K562 (cell line): ENCODE data around the gene IL10RB. TPM values are rescaled to one million over a fixed set of nuclear protein-coding genes. Genes with fewer than 3 reads are reported as not detected.

Experiments used
- CCNT2 ChIP-seq: IDR thresholded peaks from 2 replicates; pipeline ENCODE4 v1.6.1; 2011; ENCODE audit warnings: borderline replicate concordance, low read depth, mild to moderate bottlenecking, moderate library complexity, mixed read lengths, low read length; ENCODE audit not compliant: insufficient read length; ENCODE audit errors: extremely low read depth
- CHD4 ChIP-seq: fragments of 200-600 bp; sonication (generic); IDR thresholded peaks from 3 replicates; pipeline ENCODE4 v1.6.1; 2012; ENCODE audit warnings: low read depth, mild to moderate bottlenecking, mixed read lengths, low read length, inconsistent platforms; ENCODE audit not compliant: insufficient read depth, insufficient replicate concordance, poor library complexity, severe bottlenecking
- CREBBP ChIP-seq: IDR thresholded peaks from one replicate; pipeline ENCODE4 v1.6.1; 2012; ENCODE audit warnings: low read depth, mild to moderate bottlenecking, control low read depth, inconsistent platforms, low read length
- E2F1 ChIP-seq: sonication (generic); formaldehyde crosslinking; IDR thresholded peaks from 2 replicates; pipeline ENCODE4 v1.8.1; 2023; ENCODE audit warnings: mild to moderate bottlenecking, missing genetic modification reagents, moderate library complexity
- EP400 ChIP-seq: fragments of 450-650 bp; IDR thresholded peaks from 2 replicates; pipeline ENCODE4 v1.6.1; 2017; ENCODE audit warnings: antibody characterized with exemption, mild to moderate bottlenecking, moderate library complexity
- FOXA1 ChIP-seq: fragments of 450-650 bp; IDR thresholded peaks from 2 replicates; pipeline ENCODE4 v1.6.1; 2016; ENCODE audit warnings: mild to moderate bottlenecking, borderline replicate concordance
- HEY1 ChIP-seq: fragments of 250-450 bp; sonication (Bioruptor Pico); IDR thresholded peaks from 2 replicates; pipeline ENCODE4 v1.5.0; 2020; ENCODE audit warnings: mild to moderate bottlenecking, moderate library complexity, borderline replicate concordance
- HMG20A ChIP-seq: fragments of 450-650 bp; formaldehyde crosslinking; conservative IDR thresholded peaks from 2 replicates; pipeline ENCODE4 v1.4.0; 2020; ENCODE audit warnings: mild to moderate bottlenecking, mixed read lengths
- HNRNPK ChIP-seq: fragments of 200-400 bp; formaldehyde crosslinking; IDR thresholded peaks from one replicate; pipeline ENCODE4 v1.6.1; 2018; ENCODE audit warnings: mild to moderate bottlenecking, low read depth, low read length; ENCODE audit not compliant: poor library complexity, severe bottlenecking
- JUND ChIP-seq, 2 experiments: IDR thresholded peaks; 2 replicates in 1 of 2; 3 replicates in 1 of 2; pipeline ENCODE4 v1.6.1; 2011; ENCODE audit warnings: borderline replicate concordance in 2 of 2, low read depth in 2 of 2, low read length in 2 of 2, improper control_type of control experiment in 1 of 2, missing biosample characterization in 1 of 2, missing genetic modification characterization in 1 of 2, missing genetic modification reagents in 1 of 2
- L3MBTL2 ChIP-seq: fragments of 450-650 bp; IDR thresholded peaks from 2 replicates; pipeline ENCODE4 v1.6.1; 2016; ENCODE audit warnings: mild to moderate bottlenecking, moderate library complexity
- MAFG ChIP-seq: fragments of 450-650 bp; conservative IDR thresholded peaks from 2 replicates; pipeline ENCODE4 v1.6.1; 2016; ENCODE audit warnings: missing genetic modification characterization, missing compliant biosample characterization
- MBD1 ChIP-seq: fragments of 250-450 bp; sonication (Bioruptor Pico); IDR thresholded peaks from 2 replicates; pipeline ENCODE4 v1.8.0; 2022; ENCODE audit warnings: inconsistent platforms
- MEF2D ChIP-seq: conservative IDR thresholded peaks from 2 replicates; pipeline ENCODE4 v1.6.1; 2016; ENCODE audit warnings: low read depth, missing genetic modification characterization, missing compliant biosample characterization
- MTA1 ChIP-seq: fragments of 450-650 bp; IDR thresholded peaks from 2 replicates; pipeline ENCODE4 v1.6.1; 2017; ENCODE audit warnings: borderline replicate concordance
- MTF1 ChIP-seq: fragments of 250-450 bp; sonication (Bioruptor Pico); IDR thresholded peaks from 2 replicates; pipeline ENCODE4 v1.9.0; 2021; ENCODE audit warnings: moderate library complexity, mild to moderate bottlenecking, inconsistent platforms, borderline replicate concordance
- NR2F6 ChIP-seq: fragments of 450-650 bp; formaldehyde crosslinking; IDR thresholded peaks from 2 replicates; pipeline ENCODE4 v1.4.0; 2020; ENCODE audit warnings: mild to moderate bottlenecking
- NRF1 ChIP-seq, 2 experiments: fragments of 450-650 bp; IDR thresholded peaks in 1 of 2; conservative IDR thresholded peaks in 1 of 2; 2 replicates each; pipeline ENCODE4 v1.6.1; 2014; ENCODE audit warnings: mild to moderate bottlenecking in 2 of 2
- PRMT5 ChIP-seq: sonication (generic); formaldehyde crosslinking; IDR thresholded peaks from 2 replicates; pipeline ENCODE4 v1.5.0; 2020; ENCODE audit warnings: missing genetic modification reagents
- RB1 ChIP-seq: fragments of 450-650 bp; IDR thresholded peaks from 2 replicates; pipeline ENCODE4 v1.6.1; 2017; ENCODE audit warnings: low read depth, mild to moderate bottlenecking
- SMAD4 ChIP-seq: fragments of 250-450 bp; sonication (Bioruptor Pico); conservative IDR thresholded peaks from 2 replicates; pipeline ENCODE4 v1.8.0; 2021; ENCODE audit warnings: inconsistent platforms, mild to moderate bottlenecking, moderate library complexity
- TCFL5 ChIP-seq: fragments of 250-450 bp; sonication (Bioruptor Pico); conservative IDR thresholded peaks from 2 replicates; pipeline ENCODE4 v1.6.1; 2021; ENCODE audit warnings: mild to moderate bottlenecking, moderate library complexity, matching md5 sums
- TRIM24 ChIP-seq, 2 experiments: fragments of 450-650 bp; IDR thresholded peaks; 2 replicates each; pipeline ENCODE4 v1.6.1; 2016
- ZC3H8 ChIP-seq: fragments of 450-650 bp; IDR thresholded peaks from 2 replicates; pipeline ENCODE4 v1.6.1; 2017
- ZNF124 ChIP-seq: sonication (generic); formaldehyde crosslinking; IDR thresholded peaks from 2 replicates; pipeline ENCODE4 v1.8.1; 2022; ENCODE audit warnings: missing genetic modification reagents
- ZNF24 ChIP-seq: fragments of 450-650 bp; IDR thresholded peaks from 2 replicates; pipeline ENCODE4 v1.6.1; 2016
- polyA plus RNA-seq, 8 experiments: library from polyadenylated mRNA; depleted of rRNA in 4 of 8; stranded (reverse) in 5 of 8; unstranded in 3 of 8; fragments of >200 nt; fragmentation: Nextera tagmentation in 2 of 8; fragmentation: Illumina TruSeq in 1 of 8; extraction: Ambion mirVana in 2 of 8; extraction: Trizol in 1 of 8; gene quantifications; 2 replicates each; pipeline versions ENCODE4 v1.2.1 to v1.2.3, GENCODE V29; 2011 to 2014; ENCODE audit warnings: inconsistent platforms in 1 of 8, missing spikeins in 1 of 8
- total RNA-seq, 7 experiments: library from RNA; depleted of rRNA in 6 of 7; stranded (reverse); fragments of >200 nt in 6 of 7; fragmentation: Illumina TruSeq in 2 of 7; extraction: Trizol in 2 of 7; gene quantifications; 2 replicates each; pipeline versions ENCODE4 v1.2.1 to v1.2.3, GENCODE V29; 2011 to 2021; ENCODE audit warnings: low replicate concordance in 1 of 7

The IL10RB gene
- total and polyA plus RNA-seq, 9 of the 15 experiments (the other 6 are each of a cell fraction or from before 2014, with no cell fraction given) = 10.9 to 33.8 (median 23.0) TPM

- TF ChIP-seq E2F1 = no peak
- no peak for TF ChIP-seq CCNT2
- TF ChIP-seq JUND (IDR thresholded peaks at IDR 0.05; ENCODE audit: borderline replicate concordance, low read depth, low read length) = no peak
- 0 out of 3 replicates have a peak, but pooled peaks have one; percentile 31 for TF ChIP-seq JUND (tag; IDR thresholded peaks at IDR 0.05; ENCODE audit: borderline replicate concordance, low read depth, low read length)
- no peak for TF ChIP-seq ZNF124 (CRISPR knock-in tag)
- TF ChIP-seq MTF1 = no peak
- TF ChIP-seq TCFL5 (CRISPR knock-in tag) = peak; percentile 87
- TF ChIP-seq HMG20A (CRISPR knock-in tag) = peak; percentile 87; the same call in 1 of the 2 replicates
- TF ChIP-seq PRMT5 (CRISPR knock-in tag) = no peak
- TF ChIP-seq HEY1 (CRISPR knock-in tag) = no peak
- no peak for TF ChIP-seq MTA1
- no peak for TF ChIP-seq HNRNPK
- TF ChIP-seq RB1 = no peak
- no peak for TF ChIP-seq CREBBP
- TF ChIP-seq L3MBTL2 = no peak
- peak; percentile 39 for TF ChIP-seq CHD4
- no peak for TF ChIP-seq EP400
- 0 out of 4 replicates have a peak, but pooled peaks of 1 of the 2 experiments have one; percentile 9 for TF ChIP-seq NRF1 (conservative IDR thresholded peaks at IDR 0.05 in 1 of 2, IDR thresholded peaks at IDR 0.05 in 1 of 2)
- 0 out of 2 replicates have a peak, but pooled peaks have one; percentile 19 for TF ChIP-seq MBD1 (CRISPR knock-in tag)
- no peak for TF ChIP-seq TRIM24 (IDR thresholded peaks at IDR 0.05)
- TF ChIP-seq FOXA1 = no peak
- peak; percentile 93 for TF ChIP-seq SMAD4 (CRISPR knock-in tag)
- TF ChIP-seq ZNF24 = no peak
- TF ChIP-seq MAFG (tag) = no peak
- peak; percentile 96 for TF ChIP-seq MEF2D
- peak; percentile 90 for TF ChIP-seq NR2F6 (CRISPR knock-in tag)
- no peak for TF ChIP-seq ZC3H8
Observed at GRCh38 chr21:33300701-33301631, 34.8 kb downstream of the IL10RB start (continued).
